HG03095 (cell line): Measurements from ENCODE around the gene EVPL.

Experiments
- ATAC-seq: cut with Tn5 transposase; IDR thresholded peaks from one replicate; pipeline ENCODE4 v1.9.1; 2021; ENCODE audit warnings: moderate library complexity; ENCODE audit not compliant: unreplicated experiment

Gene EVPL

DNA sequence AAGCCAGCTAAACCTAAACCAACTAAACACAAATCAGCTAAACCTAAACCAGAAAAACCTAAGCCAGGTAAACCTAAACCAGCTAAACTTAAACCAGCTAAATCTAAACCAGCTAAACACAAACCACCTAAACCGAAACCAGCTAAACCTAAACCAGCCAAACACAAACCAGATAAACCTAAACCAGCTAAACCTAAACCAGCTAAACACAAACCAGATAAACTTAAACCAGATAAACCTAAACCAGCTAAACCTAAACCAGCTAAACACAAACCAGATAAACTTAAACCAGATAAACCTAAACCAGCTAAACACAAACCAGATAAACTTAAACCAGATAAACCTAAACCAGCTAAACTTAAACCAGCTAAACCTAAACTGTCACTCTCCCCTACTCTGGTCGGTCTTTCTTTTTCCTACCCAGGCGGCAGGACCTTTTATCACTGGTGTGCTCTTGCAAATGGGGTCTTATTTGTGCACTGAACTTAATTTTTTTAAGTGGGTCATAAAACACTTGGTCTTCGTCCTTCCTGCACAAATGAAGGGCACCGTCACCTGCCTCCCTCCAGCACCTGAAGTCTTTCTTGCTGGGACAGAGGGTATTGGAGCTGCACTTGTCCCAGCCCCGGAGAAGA is 7.2 kb downstream of the EVPL start:
- ATAC-seq, result no peak

DNA sequence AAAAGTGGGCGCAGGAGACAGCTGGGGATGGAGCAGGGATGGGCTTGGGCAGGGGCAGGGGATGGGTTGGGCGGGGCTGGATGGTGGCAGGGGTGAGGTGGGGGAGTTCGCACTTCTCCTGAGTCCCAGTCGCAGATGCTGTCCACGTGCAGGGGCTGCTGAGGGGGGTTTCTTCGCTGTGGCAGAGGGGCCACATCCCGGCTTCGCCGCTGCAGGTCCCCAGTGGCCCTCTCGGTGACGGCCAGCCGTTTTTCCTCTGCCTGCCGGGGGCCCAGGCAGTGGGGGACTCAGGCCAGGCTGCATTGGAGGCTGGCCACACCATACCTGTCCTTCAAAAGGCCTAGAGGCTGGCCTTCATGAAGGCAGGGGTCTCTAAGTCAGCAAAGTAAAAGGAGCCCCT is 8.3 kb downstream of the EVPL start:
- ATAC-seq, result no peak

DNA sequence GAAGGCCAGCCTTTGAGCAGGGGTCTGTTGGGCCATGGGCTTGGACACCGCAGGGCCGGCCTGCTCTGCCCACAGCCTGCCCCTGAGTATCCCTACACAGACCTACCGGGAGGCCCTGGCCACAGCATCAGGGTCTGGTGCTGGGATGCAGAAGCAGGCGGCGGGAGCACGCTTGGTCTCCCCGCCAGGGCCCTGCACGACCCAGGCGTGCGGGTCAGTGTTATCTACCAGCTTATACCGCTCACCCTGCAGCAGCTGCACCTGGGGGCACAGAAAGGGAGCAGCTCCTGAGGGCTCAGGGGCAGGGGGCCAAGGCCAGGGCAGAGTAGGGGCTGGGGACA is 8.8 kb downstream of the EVPL start:
- no peak for ATAC-seq

DNA sequence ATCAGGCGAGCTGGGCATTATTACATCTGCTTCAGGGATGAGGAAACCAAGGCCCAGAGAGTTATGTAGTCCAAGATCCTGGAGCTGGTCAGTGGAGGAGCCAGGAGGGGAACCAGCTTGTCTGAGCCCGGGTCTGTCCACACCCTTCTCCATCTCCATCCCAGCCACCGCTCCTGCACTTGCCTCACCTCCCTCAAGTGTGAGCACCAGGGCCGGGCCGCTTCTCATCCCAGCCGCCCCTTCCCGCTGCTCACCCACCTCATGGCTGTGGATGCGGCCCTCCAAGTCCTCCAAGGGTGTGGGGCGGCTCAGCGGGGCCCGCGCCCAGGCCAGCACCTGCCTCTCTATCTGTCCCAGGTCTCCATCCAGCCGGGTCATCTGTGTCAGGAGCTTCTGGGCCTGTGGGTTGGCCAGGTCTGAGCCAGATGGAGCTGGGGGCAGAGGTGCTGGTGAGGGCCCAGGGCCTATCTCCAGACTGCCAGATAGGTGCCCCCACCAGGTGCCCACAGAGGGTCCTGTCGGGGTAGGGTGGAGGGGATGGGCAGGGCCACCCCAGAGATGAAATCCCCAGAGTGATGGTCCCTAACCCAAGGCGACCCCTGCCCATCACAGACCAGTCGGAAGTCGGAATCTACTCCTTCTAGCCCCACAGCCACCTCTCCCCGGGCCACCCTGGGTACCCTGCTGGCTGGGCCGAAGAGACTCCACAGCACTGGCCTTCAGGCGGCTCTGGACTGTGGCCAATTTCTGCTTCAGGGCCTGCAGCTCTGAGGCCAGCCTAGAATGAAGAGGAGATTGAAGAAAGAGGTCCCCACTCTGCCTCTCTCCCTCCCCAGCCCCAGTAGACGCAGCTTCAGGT is 9.4 kb downstream of the EVPL start:
- ATAC-seq, result no peak

DNA sequence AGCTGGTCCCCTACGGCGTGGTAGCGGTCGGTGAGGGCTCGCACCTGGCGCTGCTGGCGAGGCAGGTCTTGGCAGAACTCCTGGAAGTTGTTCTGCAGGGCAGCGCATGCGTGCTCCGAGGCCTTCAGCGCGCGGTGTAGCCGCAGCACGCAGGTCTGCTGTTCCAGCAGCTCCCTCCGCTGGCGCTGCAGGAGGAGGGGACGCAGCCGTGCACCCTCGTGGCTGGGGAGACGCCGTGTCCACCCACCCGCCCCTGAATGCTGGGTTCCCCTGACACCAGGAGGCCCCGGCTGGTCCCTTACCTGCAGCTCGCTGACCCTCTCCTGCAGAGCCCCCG is 12.2 kb downstream of the EVPL start:
- ATAC-seq, result no peak

DNA sequence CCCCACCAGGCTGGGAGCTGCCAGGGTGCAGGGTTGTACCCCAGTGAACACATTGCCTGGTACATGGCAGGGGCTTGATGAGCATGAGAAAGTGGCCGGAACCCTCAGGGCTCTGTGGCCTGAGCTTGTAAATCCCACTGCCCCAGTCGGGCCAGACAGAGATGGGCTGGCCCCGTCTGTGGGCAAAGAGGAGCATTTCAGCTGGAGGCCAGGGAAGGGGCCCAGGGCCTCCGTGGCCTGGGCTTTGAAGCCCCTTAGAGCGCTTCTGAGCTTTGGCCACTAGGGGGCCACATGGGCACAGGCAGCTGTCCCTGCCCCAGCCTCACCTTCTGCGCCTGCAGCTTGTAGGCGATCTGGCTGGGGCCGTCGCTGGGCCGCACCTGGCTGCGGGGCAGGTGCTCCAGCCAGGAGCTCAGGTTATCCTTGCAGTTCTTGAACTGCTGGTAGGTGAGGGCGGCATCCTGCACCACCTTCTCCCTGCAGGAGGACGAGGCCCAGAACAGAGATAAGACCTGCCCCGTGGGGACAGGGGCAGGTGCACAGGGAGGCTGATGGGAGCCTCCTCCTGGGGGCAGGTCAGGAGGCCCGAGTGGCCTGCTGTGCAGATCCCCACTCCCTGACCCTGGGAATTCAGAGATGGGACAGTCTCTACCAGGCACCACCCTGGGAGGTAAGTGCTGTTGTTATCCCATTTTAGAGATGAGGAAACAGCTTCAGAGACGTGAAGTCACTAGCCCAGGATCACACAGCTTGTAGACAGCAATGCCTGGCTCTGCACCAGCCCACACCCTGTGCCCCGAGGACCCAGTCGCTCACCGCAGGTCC is 12.8 kb downstream of the EVPL start:
- ATAC-seq, result no peak

DNA sequence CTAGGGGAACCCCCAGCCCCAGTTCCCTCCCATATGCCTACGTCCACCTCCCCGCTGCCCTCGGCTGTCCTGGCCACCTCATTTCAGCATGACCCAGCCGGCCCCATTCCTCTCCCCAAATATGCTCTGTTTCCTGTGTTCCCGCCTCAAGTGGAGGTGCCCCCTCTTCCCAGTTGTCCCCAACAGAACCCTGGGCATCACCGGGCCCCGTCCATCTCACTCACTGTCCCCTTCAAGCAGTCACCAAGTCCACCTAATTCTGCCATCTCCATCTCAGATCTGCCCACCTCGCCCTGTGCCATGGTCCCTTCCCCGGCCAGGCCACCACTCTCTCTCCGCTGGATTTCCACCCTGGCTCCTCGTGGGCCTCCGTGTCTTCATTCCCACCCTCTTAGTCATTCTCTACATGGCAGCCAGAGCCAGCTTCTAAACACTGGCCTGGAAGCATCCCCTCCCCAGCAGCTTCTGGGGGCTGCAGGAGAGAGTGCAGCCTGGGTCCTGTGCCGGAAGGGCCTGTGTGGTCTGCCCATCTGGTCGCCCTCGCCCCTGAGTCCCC is 13.7 kb downstream of the EVPL start:
- ATAC-seq, result no peak

DNA sequence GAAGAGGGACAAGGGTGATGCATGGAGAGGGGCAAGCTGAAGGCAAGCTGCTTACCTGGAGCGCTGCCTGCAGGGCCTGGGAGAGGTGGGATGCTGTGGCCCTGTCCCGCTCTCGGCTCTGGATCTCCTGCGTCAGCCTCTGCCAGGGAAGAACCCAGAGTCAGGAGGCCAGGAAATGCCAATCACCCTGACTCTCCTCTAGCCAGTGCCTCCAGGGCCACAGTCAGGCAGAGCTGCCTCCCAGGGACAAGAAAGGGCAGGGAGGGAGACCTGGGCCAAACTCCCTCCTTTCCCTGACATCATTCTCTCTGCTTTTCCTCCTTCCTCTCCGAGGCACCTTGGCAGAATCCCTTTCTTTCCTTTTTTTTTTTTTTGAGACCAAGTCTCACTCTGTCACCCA is 15.2 kb downstream of the EVPL start:
- no peak for ATAC-seq

DNA sequence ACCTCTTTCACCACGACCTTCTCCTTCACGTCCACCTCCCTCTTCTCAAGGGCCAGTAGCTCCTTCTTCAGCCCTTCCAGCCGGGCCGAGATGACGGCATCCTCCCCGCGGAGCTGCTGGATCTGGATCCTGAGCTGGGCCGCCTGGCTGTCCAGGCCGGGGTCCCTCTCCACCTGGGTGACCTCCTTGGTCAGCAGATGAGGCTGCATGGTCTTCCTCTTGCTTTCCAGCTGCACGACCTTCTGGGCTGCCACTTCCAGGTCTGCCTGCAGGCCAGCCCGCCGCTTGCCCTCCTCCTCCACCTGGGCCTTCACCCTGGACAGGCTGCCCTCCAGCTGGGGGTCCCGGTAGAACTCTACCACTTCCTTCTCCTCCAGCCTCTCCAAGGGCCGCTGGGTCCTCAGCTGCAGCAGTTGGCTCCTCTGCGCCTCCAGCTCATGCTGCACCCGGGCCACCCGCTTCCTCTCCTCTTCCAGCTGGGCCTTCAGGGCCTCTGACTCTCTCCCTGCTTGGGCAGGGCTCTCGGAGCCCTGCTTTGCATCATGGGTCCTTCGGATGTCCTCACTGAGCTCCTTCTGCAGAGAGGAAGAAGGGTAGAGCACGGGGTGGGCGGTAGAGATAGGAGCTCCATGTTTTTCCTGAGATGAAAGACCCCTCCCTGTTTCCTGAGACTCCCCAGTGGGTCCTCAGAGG is 17.0 kb downstream of the EVPL start:
- no peak for ATAC-seq

DNA sequence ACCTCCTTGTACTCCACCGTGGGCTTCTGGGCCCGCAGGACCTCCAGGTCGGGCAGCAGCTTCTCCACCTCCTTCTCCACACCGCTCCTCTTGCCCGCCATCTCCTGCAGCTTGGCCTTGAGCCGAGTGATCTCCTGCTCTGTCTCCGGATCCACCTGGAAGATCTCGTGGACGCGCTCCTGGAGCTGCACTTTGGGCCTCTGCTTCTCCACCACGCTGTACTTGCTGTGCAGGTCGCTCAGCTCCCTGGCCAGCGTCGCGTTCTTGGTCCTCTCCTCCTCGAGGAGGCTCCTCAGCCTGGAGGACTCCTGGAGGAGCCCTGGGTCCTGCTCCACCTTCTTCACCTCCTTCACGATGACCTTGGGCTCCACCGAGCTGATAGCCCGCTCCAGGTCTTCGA is 17.7 kb downstream of the EVPL start:
- no peak for ATAC-seq

DNA sequence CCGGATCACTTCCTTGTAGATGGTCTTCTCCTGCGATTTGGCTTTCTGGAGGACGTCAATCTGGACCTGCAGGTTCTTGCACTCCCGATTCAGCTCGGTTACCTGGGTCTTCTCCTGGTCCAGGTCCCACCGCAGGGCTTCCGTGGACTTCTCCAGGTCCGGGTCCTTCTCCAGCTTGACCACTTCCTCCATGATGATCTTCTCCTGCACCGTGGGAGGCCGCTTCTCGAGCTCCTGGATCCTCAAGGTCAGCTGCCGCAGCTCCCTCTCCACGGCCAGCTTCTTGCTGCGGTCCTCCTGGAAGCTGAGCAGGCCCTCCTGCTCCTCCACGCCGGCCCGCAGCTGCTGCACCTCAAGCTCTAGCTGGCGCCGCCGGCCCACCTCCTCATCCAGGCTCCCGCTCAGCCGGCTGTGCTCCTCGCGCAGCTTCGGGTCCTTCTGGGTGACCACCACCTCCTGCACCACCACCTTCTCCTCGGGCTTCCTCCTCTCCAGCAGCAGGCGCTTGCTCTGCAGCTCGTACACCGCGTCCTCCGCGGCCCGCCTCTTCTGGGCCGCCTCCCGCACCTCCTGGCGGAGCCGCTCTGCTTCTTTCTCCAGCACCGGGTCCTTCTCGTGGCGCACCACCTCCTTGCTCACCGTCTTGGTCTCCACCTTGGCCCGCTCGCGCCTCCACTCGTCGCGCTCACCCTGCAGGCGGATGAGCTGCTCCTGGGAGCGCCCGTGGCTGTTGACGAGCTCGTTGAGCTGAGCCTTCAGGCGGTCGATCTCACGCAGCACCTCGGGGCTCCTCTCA is 18.3 kb downstream of the EVPL start:
- no peak for ATAC-seq

DNA sequence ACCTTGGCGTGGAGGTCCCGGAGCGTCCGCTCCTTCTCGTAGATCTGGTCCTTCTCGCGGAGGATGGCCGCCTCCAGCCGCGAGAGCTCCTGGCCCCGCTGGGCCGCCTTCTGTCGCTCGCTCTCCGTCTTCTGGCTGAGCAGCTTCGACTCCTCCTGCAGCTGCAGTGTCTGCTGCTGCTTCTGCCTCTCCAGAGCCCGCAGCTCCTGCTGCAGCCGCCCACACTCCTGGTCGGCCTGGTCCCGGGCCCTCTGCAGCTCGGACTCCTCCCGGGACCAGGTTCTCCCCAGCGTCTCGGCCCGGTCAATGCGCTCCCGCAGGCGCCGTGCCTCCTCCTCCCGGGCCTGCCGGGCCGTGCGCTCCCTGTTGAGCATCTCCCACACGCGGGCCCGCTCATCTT is 18.9 kb downstream of the EVPL start:
- no peak for ATAC-seq

DNA sequence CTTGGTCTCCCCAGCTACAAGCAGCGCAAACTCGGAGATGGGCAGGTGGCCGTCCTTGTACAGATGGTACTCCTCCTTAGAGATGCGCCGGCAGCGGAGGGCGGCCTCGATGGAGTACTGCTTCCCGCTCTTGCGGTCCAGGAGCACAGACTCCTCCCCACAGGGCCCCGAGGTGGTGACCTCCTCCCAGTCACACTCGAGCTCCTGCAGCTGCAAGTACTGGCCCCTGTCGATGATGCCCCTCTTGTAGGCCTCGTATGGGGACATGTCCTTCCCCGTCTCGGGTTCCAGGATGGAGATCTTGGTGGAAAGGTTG is 19.3 kb downstream of the EVPL start:
- no peak for ATAC-seq

DNA sequence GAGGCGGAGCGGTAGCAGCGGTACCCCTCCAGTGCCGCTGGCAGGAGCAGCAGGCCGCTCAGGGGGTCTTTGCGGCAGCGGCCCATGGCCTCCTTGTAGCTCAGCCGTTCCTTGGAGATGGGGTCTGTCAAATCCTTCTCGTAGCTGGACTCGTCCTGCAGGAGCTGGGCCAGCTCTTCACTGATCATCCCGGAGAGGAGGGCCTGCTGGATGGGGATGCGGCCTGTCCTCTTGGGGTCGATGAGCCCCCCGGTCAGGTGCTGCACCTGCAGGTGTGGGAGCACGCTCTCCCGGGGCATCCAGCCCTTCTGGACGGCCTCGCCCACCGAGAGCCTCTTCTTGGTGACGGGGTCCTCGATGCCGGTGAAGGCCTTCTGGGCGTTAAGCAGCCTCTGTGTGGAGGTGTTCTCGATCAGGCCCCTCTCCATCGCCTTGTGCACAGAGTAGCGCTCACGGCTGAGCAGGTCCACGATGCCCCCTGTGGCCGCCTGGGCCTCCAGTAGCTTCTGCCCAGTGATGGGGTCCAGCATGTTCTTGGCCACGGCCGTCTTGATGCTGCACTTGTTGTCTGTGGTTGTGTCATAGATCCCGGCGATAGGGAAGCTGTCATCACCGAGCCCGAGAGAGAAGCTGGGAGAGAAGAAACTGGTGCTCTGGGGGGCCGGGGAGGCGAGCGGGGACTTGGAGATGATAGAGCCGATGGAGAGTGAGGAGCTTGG is 19.8 kb downstream of the EVPL start:
- ATAC-seq, result no peak

DNA sequence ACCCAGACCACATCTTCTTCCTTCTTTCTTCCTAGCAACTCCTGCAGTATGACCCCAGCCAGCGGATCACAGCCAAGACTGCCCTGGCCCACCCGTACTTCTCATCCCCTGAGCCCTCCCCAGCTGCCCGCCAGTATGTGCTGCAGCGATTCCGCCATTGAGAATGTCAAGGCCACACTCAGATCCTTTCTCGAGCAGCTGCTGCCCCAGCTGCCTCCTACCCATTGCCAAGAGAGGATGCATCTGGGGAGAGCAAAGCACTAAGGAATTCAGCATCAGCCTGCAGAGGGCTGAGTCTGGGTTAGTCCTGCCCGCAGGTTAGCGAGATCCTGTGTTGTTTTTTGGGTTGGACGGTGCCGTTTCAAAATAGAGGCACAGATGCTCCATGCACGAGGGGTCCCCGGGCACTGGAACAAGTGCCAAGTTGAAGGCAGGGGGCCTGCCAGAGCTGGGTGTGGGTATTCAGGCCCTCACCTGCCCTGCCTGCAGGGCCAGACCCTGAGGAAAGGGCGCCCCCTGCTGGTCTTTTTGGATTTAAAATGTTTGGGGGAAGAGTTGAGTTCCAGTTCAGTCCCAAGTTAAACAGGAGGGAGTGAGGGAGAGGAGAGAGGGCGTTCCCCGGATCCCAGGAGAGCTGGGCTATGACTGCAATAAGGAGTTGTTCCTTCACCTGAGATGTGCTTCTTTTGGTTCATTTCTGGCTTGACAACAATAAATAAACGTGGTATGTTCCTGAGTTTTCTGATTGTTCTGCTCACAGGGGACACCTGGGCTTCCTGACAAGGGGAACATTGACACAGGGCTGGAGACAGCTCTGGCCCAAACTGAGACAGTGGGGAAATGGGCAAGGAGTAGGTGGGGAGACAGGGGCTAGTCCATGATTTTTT is 21.6 kb downstream of the EVPL start:
- no peak for ATAC-seq

DNA sequence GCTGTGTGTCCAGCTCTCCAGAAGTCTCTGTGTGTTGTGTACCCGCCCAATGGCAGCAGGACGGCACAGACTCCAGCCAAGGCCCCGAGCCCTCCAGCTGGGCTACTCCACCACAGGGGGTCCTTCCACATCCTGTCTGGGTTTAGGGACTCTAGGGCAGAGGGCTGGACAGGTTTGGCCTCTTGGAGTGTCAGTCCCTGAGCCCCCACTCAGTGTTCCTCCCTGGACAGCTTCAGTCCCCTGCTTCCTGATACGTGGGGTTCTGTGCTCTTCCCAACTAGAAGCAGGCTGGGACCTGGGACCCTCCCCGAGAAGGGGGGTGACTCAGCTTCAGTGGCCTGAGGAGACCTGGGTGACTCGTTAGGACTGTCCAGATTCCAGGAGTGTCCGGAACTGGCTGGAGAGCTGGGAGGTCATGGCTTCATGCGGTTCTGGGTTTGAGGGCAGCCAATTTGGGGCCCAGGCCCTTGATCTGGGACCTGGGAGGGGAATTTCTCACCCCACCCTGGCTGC is 22.3 kb downstream of the EVPL start:
- ATAC-seq, result no peak

DNA sequence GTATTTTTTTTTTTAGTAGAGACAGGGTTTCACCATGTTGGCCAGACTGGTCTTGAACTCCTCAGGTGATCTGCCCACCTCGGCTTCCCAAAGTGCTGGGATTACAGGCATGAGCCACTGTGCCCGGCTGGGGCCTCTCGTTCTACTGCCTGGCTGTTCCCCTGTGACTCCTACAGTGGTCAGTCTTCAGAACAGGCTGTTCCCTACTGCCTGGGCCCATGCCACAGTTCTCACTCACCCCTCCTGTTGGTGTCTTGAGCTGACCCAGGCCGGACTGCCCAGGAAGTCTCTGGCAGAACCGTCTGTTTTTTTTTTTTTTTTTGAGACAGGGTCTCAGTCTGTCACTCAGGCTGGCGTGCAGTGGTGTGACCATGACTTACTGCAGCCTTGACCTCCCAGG is 23.2 kb downstream of the EVPL start:
- ATAC-seq, result no peak

DNA sequence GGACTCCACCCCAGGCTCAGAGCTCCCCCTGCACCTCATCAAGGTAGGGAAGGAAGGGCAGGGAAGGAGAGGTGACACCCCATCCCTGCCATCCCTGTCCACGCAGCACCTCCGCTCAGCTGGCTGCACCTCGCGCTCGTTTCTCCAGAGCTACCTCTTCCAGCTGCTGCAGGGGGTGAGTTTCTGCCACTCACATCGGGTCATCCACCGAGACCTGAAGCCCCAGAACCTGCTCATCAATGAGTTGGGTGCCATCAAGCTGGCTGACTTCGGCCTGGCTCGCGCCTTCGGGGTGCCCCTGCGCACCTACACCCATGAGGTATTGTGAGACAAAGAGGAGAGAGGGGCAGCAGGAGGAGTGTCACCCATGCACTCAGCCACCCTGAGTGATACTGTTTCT is 25.0 kb downstream of the EVPL start:
- ATAC-seq, result no peak
